HG02884 (cell line): ENCODE data around the gene SLC15A1.
"Not testable (repeated sequence)": the region's sequence is repeated elsewhere in the genome, so short reads cannot be mapped to it uniquely, and the experiment has no call there.

Experiments
- ATAC-seq: cut with Tn5 transposase; IDR thresholded peaks from one replicate; pipeline ENCODE4 v1.9.1; 2021; ENCODE audit warnings: mild to moderate bottlenecking, moderate library complexity; ENCODE audit not compliant: unreplicated experiment

SLC15A1 gene

DNA sequence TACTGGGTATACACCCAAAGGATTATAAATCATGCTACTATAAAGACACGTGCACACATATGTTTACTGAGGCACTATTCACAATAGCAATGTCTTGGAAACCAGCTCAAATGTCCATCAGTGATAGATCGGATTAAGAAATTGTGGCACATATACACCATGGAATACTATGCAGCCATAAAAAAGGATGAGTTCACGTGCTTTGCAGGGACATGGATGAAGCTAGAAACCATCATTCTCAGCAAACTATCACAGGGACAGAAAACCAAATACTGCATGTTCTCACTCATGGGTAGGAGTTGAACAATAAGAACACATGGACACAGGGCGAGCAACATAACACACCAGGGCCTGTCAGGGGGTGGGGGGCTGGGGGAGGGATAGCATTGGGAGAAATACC is 2.0 kb upstream of the SLC15A1 start:
- ATAC-seq: not testable (repeated sequence)

DNA sequence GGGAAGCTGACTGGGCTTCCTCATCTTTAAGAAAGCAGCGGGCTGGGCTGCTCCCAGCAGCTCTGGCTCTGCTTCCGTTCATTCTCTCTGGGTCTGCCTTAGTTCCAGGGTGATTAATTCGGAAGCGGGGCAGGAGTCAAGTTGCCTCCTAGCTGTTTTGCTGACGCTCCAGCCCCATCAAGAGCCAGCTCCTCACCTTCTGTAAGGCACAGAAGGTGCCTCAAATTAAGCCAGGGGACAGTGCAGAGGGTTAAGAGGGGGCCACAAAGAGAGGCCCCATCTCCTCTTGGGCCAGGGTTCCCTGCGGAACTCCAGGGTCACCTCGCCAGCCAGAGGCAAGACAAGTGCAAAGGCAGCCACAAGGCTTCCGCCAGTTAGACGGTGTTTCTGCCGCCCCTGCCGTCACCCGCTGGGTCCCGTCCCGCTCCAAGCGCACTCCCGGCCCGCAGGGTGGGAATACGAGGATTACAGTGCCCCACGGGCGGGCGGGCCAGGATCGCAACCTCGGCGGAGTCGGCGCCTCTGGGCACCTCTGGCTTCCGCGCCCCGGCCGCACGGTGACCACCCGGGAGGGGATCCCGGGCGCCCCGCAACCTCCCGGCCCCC is 508 bp downstream of the SLC15A1 start:
- no peak for ATAC-seq

DNA sequence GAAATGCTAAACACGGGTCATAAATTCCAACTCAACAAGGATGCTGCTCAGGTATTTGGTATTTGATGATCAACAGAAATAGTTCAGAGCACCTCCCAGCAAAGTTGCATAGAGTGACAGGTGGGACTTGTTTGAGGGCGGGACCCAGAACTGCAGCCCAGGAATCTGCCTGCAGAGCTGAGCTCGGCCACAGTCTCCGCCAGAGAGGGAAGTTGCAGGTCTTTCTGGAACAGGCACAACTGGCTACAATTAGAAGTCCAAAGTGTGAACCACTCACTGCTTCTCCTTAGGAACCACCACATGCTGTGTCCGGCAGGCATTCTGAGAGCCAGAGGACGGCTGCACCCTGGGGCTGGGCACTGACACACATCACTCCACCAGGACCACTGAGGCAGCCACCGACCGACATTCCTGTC is 1.1 kb downstream of the SLC15A1 start:
- ATAC-seq: no peak

DNA sequence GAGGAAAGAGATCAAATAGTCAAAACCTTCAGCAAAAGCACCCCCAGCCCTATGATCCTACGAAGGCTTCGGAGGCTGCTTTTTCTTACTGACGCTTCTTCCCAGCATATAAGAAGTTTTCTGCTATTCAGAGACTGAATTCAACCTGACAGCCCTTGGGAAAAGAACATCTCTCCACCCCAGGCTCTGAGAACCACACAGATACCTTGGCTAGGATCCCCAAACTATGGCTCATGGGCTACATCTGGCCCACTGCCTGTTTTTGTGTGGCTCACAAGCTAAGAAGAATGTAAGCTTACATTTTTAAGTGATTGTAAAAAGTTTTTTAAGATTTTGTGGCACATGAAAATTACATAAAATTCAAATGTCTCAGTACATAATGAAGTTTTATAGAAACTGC is 3.0 kb downstream of the SLC15A1 start:
- no peak for ATAC-seq

DNA sequence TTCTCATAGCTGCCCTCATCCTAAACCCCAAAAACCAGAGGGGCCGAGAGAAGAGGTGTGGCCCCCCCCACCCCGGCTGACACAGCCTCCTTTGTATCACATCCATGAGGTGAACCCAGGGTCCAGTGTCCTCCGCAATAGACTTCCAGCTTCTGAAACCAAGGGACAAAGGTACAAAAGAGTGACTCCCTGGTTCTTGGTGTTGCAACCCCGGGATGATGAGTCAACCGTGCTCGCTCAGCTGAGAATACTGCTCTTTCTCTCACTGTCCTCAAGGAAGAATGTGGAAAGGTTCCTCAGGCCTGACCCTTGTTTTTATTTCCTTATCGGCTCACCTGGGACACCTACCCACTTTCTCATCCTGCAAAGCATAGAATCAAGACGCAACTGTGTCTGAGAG is 5.5 kb downstream of the SLC15A1 start:
- ATAC-seq: no peak

DNA sequence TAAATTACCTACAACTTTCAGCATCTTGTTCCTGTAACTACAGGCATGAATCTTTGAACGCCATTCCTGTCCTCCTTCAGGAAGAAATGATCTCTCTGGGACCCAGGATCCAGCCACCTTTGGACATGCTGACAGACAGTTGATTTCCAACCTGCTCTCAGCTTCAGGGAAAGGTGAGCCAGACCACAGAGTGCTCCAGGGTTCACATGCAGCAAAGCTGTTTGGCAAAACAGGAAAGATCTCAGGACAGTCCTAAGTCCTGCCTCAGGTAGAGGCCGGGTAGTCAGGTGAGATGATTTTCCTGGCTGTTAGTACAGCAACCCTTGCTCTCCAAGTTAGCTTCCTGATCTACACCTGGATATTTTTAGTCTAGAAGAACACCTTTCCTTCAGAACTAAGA is 9.1 kb downstream of the SLC15A1 start:
- ATAC-seq: no peak

DNA sequence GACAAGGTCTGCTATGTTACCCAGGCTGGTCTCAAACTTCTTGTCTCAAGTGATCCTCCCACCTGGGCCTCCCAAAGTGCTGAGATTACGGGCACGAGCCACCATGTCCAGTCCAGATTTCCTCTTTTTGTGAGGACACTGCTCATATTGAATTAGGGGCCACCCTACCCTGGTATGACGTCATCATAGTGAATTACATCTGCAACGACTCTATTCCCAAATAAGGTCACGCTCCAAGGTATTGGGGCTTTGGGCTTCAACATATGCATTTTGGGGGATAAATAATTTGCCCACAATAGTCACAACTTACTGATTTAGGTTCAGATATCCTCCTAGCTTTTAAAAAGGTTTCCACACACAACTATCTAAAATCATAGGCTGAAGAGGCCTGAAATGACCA is 9.5 kb downstream of the SLC15A1 start:
- no peak for ATAC-seq

DNA sequence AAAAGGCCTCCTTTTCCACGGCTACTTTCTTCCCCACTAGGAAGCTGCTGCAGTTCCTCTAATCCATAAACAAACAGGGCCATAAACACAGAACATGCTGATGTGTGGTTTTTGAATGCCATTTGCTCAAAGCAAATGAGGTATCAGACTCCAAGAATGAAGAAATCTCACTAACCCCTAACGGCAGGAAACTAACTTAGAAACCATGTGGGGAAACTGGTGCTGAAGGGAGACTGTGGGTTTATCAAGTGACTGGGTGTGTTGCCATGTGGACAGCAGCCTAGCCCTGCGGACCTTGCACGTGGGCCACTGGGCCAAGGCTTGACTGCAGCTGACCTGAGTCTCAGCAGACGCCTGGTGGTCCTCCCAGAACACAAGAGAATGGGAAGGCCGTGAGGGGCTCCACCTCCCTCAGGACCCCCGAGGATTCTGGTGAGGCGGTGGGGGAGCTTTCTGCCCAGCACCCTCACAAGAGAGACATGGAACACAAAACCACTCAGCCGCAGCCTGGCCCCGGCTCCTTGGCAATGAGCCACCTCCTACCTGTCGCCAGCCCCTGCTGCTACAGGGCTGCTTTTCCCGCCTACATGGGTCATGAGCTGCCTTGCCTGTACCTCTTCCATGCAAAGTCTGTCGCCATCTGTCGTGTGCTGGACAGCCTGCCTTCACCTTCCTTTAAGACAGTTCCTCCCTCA is 10.6 kb downstream of the SLC15A1 start:
- no peak for ATAC-seq

DNA sequence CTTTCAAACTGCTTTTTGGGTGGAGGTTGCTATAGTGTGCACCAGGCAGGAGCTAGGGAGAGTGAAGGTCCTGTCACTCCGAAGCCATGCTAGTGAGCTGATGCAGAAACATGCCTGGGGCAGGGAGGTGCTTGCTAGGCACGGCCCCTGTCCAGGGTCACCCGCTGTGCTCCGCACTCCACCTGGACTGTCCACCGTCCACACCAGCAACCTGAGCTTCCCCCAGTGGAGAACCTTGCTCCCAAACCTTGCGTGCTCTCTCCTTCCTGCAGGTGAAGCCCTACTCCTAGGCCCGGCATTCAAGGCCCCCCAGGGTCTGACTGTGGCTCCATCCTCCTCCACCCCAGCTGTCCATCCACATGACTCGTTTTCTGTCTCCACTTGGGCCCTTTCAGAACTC is 12.3 kb downstream of the SLC15A1 start:
- no peak for ATAC-seq

DNA sequence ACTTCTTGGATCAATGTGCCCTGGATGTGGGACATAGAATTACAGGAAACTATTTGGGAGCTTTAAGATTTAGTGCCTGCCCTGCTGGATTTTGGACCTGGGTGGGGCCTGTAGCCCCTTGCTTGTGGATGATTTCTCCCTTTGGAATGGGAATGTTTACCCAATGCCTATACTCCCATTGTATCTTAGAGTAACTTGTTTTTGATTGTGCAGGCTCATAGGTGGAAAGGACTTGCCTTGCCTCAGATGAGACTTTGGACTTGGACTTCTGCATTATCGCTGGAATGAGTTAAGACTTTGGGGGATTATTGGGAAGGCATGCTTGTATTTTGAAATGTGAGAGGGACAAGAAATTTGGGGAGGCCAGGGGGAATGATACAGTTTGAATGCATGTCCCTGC is 13.5 kb downstream of the SLC15A1 start:
- ATAC-seq: no peak

DNA sequence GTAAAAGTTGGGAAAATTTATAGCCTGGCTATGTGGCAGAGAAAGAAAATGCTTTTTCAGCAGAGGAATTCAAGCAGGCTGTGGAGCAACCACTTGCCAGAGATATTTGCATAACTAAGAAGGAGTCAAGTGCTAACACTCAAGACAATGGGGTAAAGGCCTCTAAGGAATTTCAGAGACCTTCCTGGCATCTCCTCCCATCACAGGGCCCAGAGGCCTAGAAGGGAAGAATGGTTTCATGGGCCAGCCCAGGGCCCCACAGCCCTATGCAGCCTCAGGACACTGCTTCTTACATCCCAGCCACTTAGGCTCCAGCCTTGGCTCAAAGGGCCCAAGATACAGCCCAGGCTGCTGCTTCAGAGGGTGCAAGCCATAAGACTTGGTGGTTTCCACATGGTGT is 14.3 kb downstream of the SLC15A1 start:
- no peak for ATAC-seq

DNA sequence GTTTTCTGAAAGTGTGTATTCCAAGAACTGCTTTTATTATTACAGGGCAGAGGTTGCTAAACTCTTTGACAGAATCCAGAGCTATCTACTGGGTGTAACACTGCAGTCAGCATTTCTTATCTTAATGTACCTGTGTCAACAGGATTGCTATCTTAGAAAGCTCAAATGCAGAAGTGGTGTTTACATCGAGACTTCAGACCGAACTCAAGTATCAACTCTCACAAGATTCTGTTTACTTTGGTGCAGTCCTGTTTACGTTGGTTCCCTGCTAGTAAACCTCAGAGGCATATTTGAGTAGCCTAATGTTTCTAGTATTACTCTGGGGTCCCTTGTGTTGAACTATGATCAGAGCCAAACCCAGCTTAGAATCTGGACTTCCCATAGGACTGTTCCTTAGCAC is 20.5 kb downstream of the SLC15A1 start:
- no peak for ATAC-seq

DNA sequence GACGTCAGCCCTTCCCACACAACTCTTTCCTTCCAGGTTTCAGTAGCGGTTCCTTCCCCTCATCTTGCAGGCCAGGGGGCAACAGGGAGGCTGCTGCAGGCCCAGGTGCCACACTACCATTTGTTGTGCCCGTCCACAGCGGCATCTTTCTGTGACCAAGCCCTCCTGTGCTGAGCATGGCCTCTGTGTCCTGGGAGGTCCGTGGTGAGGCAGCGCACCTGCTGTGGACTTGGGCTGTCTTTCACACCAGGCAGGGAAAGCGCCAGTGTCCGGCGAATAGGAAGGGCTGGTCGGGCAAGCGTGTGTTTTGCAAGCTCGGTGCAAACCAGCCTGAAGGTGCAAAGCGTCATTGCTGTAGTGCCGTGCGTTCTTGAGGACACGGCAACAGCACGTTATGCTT is 21.4 kb downstream of the SLC15A1 start:
- ATAC-seq: no peak

DNA sequence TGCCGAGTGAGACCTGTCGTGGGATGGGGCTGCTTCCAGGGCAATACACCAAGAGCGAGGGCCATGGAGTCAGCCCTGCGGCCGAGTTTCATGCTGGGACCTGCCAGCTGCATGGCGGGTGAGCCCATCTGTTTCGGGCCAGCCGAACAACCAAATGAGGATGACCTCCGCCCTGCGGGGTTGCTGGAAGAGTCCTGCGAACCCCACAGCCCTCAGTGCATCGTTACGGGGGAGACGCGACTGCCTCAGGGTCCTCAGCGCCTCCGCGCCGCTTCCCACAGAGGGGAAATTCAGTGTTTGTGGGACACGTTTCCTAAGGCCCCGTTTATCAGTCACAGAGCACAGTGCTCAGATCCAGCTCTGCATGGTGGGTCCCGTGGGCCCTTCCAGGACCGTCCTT is 22.0 kb downstream of the SLC15A1 start:
- no peak for ATAC-seq

DNA sequence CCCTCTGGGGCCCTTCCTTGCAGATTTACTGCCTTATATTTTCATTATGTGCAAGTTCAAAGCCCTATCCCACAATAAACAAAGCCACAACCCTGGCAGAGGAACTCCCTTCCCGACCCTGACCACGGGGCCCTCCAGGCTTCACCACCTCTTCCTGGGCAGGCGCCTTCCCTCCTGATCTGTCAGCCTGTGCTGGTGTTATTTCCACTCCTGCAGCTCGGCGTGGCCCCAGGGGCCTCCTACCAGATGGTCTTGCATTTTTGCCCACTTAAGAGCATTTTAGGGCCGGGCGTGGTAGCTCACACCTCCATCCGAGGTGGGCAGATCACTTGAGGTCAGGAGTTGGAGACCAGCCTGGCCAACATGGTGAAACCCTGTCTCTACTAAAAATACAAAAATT is 22.8 kb downstream of the SLC15A1 start:
- ATAC-seq: no peak

DNA sequence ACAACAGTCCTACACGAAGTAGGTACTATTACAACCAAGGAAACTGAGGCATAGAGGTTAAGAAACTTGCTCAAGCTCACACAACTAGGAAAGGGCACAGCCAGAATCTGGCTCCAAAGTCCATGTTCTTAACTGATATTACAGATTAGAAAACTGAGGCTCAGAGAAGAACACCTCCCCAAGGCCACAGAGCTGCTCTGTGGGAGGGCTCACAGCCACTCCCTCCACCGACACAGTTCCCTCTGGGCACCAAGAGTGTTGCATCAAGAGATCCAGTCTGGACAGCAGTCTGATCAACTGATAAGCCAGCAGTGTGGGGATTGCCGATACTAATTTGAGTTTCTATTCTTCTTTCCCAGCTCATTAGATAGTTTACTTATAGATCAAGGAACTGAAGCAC is 29.5 kb downstream of the SLC15A1 start:
- no peak for ATAC-seq

DNA sequence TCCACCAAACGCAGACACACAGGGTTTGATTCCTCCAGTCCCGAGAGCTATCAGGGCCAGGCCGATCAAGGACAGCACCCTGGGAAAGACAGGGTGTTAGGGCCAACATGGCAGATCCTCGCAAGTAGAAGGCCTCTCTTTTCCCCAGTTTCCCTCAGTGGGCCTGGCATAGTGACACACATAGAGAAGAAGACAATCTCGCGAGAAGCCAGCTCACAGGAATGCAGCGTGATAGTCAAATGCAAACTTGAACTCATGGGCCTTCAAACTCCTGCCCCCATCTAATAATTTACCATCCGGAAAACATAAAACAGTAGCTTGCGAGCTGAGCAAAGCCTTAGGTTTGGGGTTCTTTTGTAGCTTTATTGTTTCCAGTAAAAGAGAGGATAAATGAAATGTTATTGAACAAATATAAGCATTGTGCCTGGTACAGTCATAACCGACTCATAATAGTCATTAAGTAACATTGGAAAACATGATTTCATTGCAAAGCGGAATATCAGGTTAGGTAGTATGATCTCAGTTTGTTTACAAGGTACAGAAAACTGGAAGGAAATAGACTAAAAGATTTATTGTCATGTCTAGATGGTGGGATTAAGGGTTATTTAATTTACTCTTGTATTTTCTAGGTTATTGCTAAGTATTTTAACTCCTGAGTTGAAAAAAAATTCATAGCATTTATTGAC is 30.5 kb downstream of the SLC15A1 start:
- ATAC-seq: no peak

DNA sequence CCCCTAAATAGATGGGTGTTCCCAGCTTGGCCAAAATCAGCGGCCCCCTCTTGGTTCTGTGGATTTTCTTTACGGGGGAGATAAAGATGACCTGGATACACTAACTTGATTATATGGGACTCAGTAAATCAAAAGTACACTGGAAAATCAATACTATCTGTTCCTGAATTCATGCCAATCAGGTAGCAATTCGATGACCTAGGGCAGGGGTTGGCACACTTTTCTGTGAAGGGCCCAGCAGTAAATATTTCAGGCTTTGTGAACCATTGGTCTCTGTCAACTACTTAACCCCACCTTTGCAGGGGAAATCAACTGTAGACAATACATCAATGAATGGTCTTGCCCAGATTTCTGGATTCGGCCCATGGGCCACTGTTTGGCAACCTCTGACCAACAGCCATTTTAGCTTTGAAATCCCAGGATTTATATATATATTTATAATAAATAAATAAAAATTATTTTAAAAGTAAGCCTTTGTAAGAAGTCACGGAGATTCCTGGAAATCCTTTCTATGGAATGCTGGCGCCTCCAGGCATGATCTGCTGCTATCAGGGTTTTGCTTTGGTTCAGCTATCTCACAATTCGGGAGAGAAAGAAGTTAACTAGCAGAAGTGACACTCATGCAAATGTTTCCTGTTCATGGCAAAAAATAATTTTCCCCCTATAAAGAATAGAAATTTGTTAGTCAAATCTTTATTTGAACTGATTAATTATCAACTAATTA is 32.8 kb downstream of the SLC15A1 start:
- no peak for ATAC-seq

DNA sequence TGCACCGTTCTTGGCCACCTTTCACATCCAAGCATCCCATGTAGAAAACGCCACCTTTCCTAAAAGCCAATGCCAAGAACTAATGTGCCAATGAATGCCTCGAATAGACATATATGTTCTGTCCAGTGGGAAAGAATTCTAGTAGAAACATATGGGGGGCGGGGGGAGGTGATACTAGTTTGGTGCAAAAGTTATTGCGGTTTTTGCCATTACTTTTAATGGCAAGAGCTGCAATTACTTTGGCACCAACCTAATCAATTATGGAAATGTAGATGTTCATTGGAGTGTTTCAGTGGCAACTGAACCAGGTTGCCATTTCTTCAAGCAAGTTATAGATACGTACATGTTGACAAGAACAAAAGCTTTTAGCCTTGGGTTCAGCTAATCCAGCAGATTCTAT is 34.6 kb downstream of the SLC15A1 start:
- ATAC-seq: no peak

DNA sequence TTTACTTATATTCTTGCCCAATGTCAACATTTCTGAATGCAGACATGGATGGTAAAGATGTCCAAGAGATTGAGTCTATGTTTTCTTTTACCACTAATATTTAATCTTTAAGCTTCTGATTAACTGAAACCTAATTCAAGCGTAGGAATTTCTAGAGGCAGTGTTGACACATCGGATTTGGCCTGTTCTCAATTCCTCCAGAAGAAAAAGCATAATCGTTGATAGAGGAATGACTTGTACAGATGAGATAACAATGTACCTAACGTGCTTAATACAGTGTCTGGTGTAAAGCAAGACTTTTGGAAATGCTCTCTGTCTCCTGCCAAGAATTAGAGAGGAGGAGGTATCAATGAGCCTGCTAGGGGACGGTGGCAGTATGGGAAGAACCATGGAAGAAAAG is 35.2 kb downstream of the SLC15A1 start:
- no peak for ATAC-seq

DNA sequence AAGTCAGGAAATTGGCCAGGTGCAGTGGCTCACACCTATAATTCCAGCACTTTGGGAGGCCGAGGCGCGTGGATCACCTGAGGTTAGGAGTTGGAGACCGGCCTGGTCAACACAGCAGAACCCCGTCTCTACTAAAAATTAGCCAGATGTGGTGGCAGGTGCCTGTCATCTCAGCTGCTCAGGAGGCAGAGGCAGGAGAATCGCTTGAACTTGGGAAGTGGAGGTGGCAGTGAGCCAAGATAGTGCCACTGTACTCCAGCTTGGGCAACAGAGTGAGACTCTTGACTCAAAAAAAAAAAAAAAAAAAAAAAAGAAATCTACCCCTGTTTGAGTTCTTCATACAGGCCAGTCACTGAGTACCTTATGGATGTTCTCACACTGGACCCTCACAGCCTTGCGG is 42.0 kb downstream of the SLC15A1 start:
- no peak for ATAC-seq
